ENCODE data around the gene HBD. TPM values are rescaled to one million over a fixed set of nuclear protein-coding genes. Genes with fewer than 3 reads are reported as not detected.
"Not testable (repeated sequence)": the region's sequence is repeated elsewhere in the genome, so short reads cannot be mapped to it uniquely, and the experiment has no call there.

The HBD gene
- total and polyA plus RNA-seq, 9 of the 15 experiments (the other 6 are each of a cell fraction or from before 2014, with no cell fraction given): 11.8 to 169 (median 36.0) TPM

DNA sequence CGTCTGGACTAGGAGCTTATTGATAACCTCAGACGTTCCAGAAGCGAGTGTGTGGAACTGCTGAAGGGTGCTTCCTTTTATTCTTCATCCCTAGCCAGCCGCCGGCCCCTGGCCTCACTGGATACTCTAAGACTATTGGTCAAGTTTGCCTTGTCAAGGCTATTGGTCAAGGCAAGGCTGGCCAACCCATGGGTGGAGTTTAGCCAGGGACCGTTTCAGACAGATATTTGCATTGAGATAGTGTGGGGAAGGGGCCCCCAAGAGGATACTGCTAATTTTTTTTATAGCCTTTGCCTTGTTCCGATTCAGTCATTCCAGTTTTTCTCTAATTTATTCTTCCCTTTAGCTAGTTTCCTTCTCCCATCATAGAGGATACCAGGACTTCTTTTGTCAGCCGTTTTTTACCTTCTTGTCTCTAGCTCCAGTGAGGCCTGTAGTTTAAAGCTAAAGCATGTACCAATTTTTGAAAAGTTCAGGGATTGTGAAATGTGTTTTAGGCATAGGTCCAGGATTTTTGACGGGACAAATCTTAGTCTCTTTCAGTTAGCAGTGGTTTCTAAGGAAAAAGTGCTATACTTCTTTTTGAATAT, 15.6 kb upstream of the HBD start, which contains the start of gene HBG1 (continued):
- TF ChIP-seq, protein P1, sequence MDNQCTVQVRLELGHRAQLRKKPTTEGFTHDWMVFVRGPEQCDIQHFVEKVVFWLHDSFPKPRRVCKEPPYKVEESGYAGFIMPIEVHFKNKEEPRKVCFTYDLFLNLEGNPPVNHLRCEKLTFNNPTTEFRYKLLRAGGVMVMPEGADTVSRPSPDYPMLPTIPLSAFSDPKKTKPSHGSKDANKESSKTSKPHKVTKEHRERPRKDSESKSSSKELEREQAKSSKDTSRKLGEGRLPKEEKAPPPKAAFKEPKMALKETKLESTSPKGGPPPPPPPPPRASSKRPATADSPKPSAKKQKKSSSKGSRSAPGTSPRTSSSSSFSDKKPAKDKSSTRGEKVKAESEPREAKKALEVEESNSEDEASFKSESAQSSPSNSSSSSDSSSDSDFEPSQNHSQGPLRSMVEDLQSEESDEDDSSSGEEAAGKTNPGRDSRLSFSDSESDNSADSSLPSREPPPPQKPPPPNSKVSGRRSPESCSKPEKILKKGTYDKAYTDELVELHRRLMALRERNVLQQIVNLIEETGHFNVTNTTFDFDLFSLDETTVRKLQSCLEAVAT (IDR thresholded peaks at IDR 0.05): peak; percentile 71 to 86
- not testable (repeated sequence) for TF ChIP-seq CEBPG (CRISPR knock-in tag; IDR thresholded peaks at IDR 0.05); FOXM1 (CRISPR knock-in tag; IDR thresholded peaks at IDR 0.05; ENCODE audit: low read depth)
- peak in 1 of 2 experiments; percentile 54; a peak in 3 of 4 replicates for TF ChIP-seq CEBPG (tag; conservative IDR thresholded peaks at IDR 0.05 in 1 of 2, IDR thresholded peaks at IDR 0.05 in 1 of 2)
- TF ChIP-seq, protein P2, sequence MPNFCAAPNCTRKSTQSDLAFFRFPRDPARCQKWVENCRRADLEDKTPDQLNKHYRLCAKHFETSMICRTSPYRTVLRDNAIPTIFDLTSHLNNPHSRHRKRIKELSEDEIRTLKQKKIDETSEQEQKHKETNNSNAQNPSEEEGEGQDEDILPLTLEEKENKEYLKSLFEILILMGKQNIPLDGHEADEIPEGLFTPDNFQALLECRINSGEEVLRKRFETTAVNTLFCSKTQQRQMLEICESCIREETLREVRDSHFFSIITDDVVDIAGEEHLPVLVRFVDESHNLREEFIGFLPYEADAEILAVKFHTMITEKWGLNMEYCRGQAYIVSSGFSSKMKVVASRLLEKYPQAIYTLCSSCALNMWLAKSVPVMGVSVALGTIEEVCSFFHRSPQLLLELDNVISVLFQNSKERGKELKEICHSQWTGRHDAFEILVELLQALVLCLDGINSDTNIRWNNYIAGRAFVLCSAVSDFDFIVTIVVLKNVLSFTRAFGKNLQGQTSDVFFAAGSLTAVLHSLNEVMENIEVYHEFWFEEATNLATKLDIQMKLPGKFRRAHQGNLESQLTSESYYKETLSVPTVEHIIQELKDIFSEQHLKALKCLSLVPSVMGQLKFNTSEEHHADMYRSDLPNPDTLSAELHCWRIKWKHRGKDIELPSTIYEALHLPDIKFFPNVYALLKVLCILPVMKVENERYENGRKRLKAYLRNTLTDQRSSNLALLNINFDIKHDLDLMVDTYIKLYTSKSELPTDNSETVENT (CRISPR knock-in tag; IDR thresholded peaks at IDR 0.05): 0 out of 2 replicates have a peak, but pooled peaks have one; percentile 14
- TF ChIP-seq DPF2 (IDR thresholded peaks at IDR 0.05): peak; percentile 33; the same call in 1 of the 2 replicates
- peak; percentile 57 for TF ChIP-seq POLR2A (conservative IDR thresholded peaks at IDR 0.05)
- TF ChIP-seq, protein P3, sequence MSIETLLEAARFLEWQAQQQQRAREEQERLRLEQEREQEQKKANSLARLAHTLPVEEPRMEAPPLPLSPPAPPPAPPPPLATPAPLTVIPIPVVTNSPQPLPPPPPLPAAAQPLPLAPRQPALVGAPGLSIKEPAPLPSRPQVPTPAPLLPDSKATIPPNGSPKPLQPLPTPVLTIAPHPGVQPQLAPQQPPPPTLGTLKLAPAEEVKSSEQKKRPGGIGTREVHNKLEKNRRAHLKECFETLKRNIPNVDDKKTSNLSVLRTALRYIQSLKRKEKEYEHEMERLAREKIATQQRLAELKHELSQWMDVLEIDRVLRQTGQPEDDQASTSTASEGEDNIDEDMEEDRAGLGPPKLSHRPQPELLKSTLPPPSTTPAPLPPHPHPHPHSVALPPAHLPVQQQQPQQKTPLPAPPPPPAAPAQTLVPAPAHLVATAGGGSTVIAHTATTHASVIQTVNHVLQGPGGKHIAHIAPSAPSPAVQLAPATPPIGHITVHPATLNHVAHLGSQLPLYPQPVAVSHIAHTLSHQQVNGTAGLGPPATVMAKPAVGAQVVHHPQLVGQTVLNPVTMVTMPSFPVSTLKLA (conservative IDR thresholded peaks at IDR 0.05): peak in 1 of 2 experiments; percentile 8; a peak in 2 of 4 replicates
- TF ChIP-seq NFIC (IDR thresholded peaks at IDR 0.05): peak; percentile 78
- TF ChIP-seq, protein P4, sequence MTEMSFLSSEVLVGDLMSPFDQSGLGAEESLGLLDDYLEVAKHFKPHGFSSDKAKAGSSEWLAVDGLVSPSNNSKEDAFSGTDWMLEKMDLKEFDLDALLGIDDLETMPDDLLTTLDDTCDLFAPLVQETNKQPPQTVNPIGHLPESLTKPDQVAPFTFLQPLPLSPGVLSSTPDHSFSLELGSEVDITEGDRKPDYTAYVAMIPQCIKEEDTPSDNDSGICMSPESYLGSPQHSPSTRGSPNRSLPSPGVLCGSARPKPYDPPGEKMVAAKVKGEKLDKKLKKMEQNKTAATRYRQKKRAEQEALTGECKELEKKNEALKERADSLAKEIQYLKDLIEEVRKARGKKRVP (CRISPR knock-in tag; IDR thresholded peaks at IDR 0.05): 0 out of 2 replicates have a peak, but pooled peaks have one; percentile 4
- TF ChIP-seq SMARCC2 (IDR thresholded peaks at IDR 0.05; ENCODE audit: low read depth): 0 out of 2 replicates have a peak, but pooled peaks have one; percentile 23
- peak; percentile 53 for TF ChIP-seq FOXM1 (IDR thresholded peaks at IDR 0.05; ENCODE audit: low read depth)
- TF ChIP-seq POLR2B (IDR thresholded peaks at IDR 0.05; ENCODE audit: low read depth, partially characterized antibody): peak; percentile 47
- TF ChIP-seq SUPT5H (IDR thresholded peaks at IDR 0.05): peak; percentile 54; the same call in 1 of the 2 replicates
- 0 out of 4 replicates have a peak, but pooled peaks of 1 of the 2 experiments have one; percentile 21 for TF ChIP-seq FOXK2 (conservative IDR thresholded peaks at IDR 0.05 in 1 of 2, IDR thresholded peaks at IDR 0.05 in 1 of 2; ENCODE audit: low read depth in 2 of 2)
- TF ChIP-seq RAD21 (CRISPR knock-in tag; conservative IDR thresholded peaks at IDR 0.05 in 1 of 2, IDR thresholded peaks at IDR 0.05 in 1 of 2): 0 out of 4 replicates have a peak, but pooled peaks of 1 of the 2 experiments have one; percentile 17
- peak; percentile 58; the same call in 1 of the 2 replicates for TF ChIP-seq CC2D1A (IDR thresholded peaks at IDR 0.05)
- TF ChIP-seq NCOA2 (IDR thresholded peaks at IDR 0.05; ENCODE audit: partially characterized antibody in 2 of 2): peak in 1 of 2 experiments; percentile 73
- peak in 1 of 2 experiments; percentile 32; a peak in 1 of 4 replicates for TF ChIP-seq FOXA3 (CRISPR knock-in tag; conservative IDR thresholded peaks at IDR 0.05 in 1 of 2, IDR thresholded peaks at IDR 0.05 in 1 of 2)
- peak; percentile 94 for TF ChIP-seq CEBPB (tag; IDR thresholded peaks at IDR 0.05)
- TF ChIP-seq SMAD4 (CRISPR knock-in tag; conservative IDR thresholded peaks at IDR 0.05): peak; percentile 35; the same call in 1 of the 2 replicates
- TF ChIP-seq ARNT (IDR thresholded peaks at IDR 0.05): peak in 1 of 2 experiments; percentile 50; a peak in 1 of 4 replicates
- peak; percentile 62; the same call in 1 of the 2 replicates for TF ChIP-seq SMARCA4 (IDR thresholded peaks at IDR 0.05)

Data from K562 (cell line).